ENCODE results near the gene PTAFR. TPM values are rescaled to one million over a fixed set of nuclear protein-coding genes. Genes with fewer than 3 reads are reported as not detected.

PTAFR gene
- total RNA-seq, 1 donor from 2014 or later: 0.48 TPM

DNA sequence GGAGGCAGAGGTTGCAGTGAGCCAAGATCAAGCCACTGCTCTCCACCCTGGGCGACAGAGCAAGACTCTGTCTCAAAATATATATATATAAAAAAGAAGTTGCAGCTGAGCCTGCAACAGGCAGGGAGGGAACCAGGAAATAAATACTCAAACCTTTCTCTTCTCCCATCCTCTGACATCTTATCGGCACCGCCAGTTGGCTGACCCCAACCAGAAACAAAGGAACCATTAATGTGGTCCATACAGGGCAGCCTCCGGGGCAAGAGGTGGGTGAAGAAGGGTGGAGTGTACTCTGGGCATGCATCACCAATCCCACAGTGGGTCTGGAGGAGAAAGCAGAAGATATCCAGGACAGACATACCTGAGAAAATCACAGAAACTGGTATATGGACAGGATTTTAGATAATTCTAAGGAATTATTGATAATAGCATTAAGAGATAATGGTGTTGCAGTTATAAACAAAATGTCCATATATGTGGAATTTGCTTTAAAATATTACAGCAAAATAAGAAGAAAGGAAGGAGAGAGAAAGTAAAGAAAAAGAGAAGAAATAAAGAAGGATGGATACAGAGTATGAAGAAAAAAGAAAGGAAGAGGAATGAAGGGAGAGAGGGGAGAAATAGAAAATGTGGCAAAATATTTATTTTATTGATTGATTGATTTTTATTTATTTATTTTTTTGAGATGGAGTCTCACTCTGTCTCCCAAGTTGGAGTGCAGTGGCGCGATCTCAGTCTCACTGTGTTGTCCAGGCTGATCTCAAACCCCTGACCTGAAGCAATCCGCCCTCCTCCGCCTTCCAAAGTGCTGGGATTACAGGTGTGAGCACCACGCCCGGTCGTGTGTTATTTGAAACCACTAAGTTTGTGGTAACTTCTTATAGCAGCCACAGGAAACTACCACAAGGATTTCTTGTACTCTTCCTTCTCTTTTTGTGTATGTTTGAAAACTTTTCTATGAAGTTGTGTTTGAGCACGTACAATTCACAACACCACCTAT is 4.1 kb upstream of the PTAFR start:
- TF ChIP-seq, protein P1, sequence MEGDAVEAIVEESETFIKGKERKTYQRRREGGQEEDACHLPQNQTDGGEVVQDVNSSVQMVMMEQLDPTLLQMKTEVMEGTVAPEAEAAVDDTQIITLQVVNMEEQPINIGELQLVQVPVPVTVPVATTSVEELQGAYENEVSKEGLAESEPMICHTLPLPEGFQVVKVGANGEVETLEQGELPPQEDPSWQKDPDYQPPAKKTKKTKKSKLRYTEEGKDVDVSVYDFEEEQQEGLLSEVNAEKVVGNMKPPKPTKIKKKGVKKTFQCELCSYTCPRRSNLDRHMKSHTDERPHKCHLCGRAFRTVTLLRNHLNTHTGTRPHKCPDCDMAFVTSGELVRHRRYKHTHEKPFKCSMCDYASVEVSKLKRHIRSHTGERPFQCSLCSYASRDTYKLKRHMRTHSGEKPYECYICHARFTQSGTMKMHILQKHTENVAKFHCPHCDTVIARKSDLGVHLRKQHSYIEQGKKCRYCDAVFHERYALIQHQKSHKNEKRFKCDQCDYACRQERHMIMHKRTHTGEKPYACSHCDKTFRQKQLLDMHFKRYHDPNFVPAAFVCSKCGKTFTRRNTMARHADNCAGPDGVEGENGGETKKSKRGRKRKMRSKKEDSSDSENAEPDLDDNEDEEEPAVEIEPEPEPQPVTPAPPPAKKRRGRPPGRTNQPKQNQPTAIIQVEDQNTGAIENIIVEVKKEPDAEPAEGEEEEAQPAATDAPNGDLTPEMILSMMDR (conservative IDR thresholded peaks at IDR 0.05): no peak
- Mint-ChIP-seq H3K4me3 (no peak overlapping the region), H3K27ac (no peak overlapping the region), H3K9me3 (no peaks in the 10 kb centered on the region), H3K27me3 (peaks cover 7% of the 10 kb centered on the region), H3K36me3 (no peaks in the 10 kb centered on the region), H3K4me1 (ENCODE audit: unreplicated experiment) (no peaks in the 10 kb centered on the region)
- DNase-seq (ENCODE audit: extremely low spot score, unreplicated experiment): no peak

DNA sequence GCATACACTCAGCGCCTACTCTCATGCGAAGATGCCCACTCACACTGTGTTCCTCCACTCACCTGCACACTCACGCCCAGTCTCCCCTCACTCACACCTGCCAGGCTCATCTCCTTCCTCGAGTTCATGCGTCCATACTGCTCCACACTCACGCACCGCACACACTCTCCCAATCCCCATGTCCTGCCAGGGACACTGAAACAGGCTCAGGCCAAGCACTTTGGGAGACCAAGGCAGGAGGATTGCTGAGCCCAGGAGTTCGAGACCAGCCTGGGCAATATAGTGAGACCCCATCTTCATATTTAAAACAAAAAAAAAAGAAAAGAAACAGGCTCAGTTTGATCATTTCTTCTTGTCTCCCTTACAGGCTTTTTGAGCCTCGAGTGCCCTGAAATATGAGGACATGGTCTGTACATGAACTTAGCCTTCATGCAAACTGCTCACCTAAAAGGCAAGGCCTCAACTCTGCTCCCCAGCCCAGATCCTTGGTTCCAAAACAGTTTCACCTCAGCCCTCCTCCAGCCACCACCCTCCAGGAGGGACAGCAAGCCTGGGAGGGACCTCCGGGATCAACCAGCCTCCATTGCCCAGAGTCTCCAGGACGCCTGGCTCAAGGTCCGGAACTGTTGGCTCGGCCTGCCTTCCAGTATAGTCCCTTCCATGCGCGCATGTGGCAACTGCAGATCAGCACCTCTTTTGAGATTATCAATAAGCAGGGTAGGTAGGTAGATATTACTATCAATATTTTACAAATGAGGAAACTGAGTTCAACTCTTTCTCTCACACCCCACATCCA is 2.4 kb upstream of the PTAFR start:
- Mint-ChIP-seq H3K27me3 (peaks cover 7% of the 10 kb centered on the region), H3K4me1 (ENCODE audit: unreplicated experiment) (no peaks in the 10 kb centered on the region), H3K4me3 (no peak overlapping the region), H3K27ac (no peak overlapping the region), H3K9me3 (no peaks in the 10 kb centered on the region), H3K36me3 (no peaks in the 10 kb centered on the region)
- TF ChIP-seq, protein P1 (conservative IDR thresholded peaks at IDR 0.05): no peak
- no peak for DNase-seq (ENCODE audit: extremely low spot score, unreplicated experiment)

DNA sequence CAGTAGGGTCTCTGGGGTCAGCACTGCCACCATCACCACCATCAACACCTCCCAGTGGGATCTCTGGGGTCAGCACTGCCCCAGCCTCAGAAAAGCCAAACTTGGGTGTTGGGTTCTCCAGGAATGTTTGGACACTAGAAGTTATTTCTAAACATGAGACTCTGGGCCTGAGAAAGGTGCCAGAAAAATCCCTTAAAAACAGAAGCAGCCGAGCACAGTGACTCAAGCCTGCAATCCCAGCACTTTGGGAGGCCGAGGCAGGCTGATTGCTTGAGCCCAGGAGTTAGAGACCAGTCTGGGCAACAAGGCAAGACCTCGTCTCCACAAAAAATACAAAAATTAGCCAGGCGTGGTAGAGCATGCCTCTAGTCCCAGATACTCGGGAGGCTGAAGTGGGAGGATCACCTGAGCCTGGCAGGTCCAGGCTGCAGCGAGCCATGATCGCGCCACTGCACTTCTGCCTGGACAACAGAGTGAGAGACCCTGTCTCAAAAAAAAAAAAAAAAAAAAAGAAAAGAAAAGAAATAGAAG is 470 bp downstream of the PTAFR start:
- DNase-seq (ENCODE audit: extremely low spot score, unreplicated experiment): no peak
- Mint-ChIP-seq H3K4me3 (no peak overlapping the region), H3K9me3 (no peaks in the 10 kb centered on the region), H3K4me1 (ENCODE audit: unreplicated experiment) (peaks cover 5% of the 10 kb centered on the region), H3K36me3 (no peaks in the 10 kb centered on the region), H3K27ac (no peak overlapping the region), H3K27me3 (peaks cover 7% of the 10 kb centered on the region)
- TF ChIP-seq, protein P1 (conservative IDR thresholded peaks at IDR 0.05): no peak

DNA sequence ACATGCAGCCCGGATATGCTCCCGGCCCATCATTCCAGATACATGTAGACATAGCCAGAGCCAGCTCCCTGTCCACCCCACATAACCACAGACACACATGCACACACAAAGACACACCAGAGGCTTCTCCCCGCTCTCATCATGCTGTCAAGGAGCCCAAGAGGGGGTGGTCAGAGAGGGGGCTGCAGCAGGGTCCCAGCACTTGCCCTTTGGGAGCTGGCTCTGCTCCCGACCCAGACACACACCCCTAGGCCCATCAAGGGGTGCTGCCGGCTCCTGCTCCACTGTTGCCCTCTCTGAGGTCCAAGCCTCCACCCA is 2.6 kb downstream of the PTAFR start:
- peaks cover 5% of the 10 kb centered on the region for H3K4me1 Mint-ChIP-seq (ENCODE audit: unreplicated experiment)

More for the DNA sequence above, 2.6 kb downstream of the PTAFR start:
- H3K9me3 Mint-ChIP-seq: no peaks in the 10 kb centered on the region
- H3K4me3 Mint-ChIP-seq: no peak overlapping the region
- peaks cover 7% of the 10 kb centered on the region for H3K27me3 Mint-ChIP-seq
- no peak overlapping the region for H3K27ac Mint-ChIP-seq
- DNase-seq (ENCODE audit: extremely low spot score, unreplicated experiment): no peak
- TF ChIP-seq, protein P1 (conservative IDR thresholded peaks at IDR 0.05): no peak
- H3K36me3 Mint-ChIP-seq: no peaks in the 10 kb centered on the region

All from type B pancreatic cell (in vitro differentiated cells).